ENCODE measurements around the gene TMEM168.
A peak's percentile ranks its signal among the peaks of the same experiment; 100 is the strongest.

TMEM168 gene

DNA sequence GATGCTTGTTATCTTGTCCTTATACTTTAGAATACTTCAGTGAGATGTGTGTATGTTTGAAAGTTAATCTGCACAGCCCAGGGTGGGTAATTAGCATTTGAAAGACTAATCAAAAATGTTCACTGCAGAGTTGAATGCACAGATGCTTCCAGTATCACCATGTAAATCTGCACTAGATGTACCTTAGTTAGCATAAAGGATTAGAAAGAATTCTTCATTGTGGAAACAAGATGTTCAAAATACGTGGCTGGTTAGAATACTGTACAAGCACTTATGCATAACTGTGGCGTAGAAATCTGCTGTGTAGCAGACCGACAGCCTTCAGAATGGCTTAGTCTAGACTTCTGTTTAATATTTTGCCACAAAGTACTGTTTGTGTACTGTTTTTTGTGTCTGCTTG is 2.2 kb upstream of the TMEM168 start:
- in situ Hi-C loops (cut with MboI; ENCODE audit: low pct_unique_long_range_greater_than_20kb, low sequenced_read_pairs, unreplicated experiment) = no loop called here
- TF ChIP-seq, protein P1, sequence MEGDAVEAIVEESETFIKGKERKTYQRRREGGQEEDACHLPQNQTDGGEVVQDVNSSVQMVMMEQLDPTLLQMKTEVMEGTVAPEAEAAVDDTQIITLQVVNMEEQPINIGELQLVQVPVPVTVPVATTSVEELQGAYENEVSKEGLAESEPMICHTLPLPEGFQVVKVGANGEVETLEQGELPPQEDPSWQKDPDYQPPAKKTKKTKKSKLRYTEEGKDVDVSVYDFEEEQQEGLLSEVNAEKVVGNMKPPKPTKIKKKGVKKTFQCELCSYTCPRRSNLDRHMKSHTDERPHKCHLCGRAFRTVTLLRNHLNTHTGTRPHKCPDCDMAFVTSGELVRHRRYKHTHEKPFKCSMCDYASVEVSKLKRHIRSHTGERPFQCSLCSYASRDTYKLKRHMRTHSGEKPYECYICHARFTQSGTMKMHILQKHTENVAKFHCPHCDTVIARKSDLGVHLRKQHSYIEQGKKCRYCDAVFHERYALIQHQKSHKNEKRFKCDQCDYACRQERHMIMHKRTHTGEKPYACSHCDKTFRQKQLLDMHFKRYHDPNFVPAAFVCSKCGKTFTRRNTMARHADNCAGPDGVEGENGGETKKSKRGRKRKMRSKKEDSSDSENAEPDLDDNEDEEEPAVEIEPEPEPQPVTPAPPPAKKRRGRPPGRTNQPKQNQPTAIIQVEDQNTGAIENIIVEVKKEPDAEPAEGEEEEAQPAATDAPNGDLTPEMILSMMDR (IDR thresholded peaks at IDR 0.05; ENCODE audit: extremely low read depth, insufficient read depth, missing control alignments) = no peak
- DNase-seq (ENCODE audit: low spot score) = no peak

DNA sequence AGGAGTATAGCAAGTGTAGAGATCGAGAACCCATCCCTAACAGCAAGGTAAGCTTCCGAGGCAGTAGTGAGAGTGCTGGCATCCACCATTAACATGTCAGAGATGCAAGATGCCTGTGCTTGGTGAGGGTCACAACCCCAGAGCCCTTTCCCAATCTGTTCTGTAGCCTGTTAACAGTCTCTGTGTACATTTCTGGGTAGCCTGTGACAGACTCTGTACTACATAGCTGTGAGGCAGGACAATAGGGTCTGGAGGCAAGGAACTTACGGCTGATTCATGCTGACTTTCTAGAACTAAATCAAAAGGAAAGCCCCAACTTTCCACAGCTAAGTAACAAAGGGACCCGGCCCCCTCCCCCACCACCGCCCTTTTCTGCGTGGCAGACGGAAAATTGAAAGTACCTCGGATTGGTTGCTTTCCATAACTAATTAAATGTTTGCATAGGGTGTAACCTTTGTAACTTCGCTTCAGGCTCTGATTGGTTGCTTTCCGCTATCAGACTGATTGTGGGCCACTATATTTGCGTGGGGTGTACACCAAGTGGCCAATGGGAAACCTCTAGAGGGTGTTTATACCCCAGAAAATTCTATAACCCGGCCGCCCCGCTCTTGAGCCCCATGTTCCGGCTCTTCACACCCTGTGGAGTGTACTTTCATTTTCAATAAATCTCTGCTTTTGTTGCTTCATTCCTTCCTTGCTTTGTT is 1.4 kb upstream of the TMEM168 start:
- DNase-seq (ENCODE audit: low spot score) = no peak

GRCh38 chr7:112790586-112791003 is 402 bp upstream of the TMEM168 start:
- in situ Hi-C loops (cut with MboI; ENCODE audit: low pct_unique_long_range_greater_than_20kb, low sequenced_read_pairs, unreplicated experiment) = no loop called here
- peak; percentile 74 for DNase-seq (ENCODE audit: low spot score)
- TF ChIP-seq, protein P1 (IDR thresholded peaks at IDR 0.05; ENCODE audit: extremely low read depth, insufficient read depth, missing control alignments) = no peak

More for the DNA sequence above, 1.4 kb upstream of the TMEM168 start:
- TF ChIP-seq, protein P1 (IDR thresholded peaks at IDR 0.05; ENCODE audit: extremely low read depth, insufficient read depth, missing control alignments) = no peak
- in situ Hi-C loops (cut with MboI; ENCODE audit: low pct_unique_long_range_greater_than_20kb, low sequenced_read_pairs, unreplicated experiment) = no loop called here

DNA sequence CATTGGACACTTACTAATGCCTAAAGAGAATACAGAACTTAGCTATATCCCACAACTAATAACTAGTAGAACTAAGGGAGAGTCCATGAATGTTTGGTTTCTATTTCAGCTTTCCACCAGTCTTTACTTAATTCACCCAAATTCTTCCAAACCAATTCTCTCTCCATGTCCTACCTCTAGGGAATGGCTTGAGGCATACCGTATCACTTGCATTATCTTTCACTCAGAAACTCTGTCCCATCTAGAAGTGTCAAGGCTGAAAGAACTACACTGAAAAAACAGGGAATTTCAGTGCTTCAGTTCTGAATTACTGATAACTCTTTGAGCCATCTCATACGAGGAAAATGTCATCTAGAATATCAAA is 758 bp downstream of the TMEM168 start:
- peak; percentile 23 for DNase-seq (ENCODE audit: low spot score)
- in situ Hi-C loops (cut with MboI; ENCODE audit: low pct_unique_long_range_greater_than_20kb, low sequenced_read_pairs, unreplicated experiment) = no loop called here
- TF ChIP-seq, protein P1 (IDR thresholded peaks at IDR 0.05; ENCODE audit: extremely low read depth, insufficient read depth, missing control alignments) = no peak

DNA sequence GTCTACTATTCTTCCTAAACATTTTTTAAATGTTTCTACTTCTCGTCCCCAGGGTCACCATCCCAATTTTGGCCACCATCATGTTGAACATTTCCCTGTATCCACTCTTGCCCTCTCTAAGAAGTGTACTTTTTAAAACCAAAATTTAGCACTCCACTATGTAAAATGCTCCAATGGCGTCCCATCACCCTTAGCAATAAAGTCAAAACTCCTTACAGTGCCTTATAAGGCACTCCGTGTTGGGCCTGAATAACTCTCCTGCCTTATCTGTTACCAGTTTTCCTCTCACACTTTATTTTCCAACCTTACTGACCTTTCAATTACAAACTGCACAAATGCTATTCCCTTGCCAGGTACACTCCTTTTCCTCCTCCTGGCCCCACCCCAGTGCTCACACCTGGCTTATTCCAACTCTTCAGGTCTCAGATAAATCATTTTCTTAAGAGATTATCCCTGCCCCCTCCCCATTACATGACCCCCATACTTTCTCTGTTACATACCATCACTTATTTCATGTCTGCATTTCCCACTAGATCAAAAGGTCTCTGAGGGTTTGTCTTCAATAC is 1.3 kb downstream of the TMEM168 start:
- in situ Hi-C loops (cut with MboI; ENCODE audit: low pct_unique_long_range_greater_than_20kb, low sequenced_read_pairs, unreplicated experiment) = no loop called here
- no peak for DNase-seq (ENCODE audit: low spot score)
- TF ChIP-seq, protein P1 (IDR thresholded peaks at IDR 0.05; ENCODE audit: extremely low read depth, insufficient read depth, missing control alignments) = no peak

- in situ Hi-C loops (cut with MboI; ENCODE audit: low pct_unique_long_range_greater_than_20kb, low sequenced_read_pairs, unreplicated experiment) = no loop called here
- no peak for DNase-seq (ENCODE audit: low spot score)
- TF ChIP-seq, protein P1 (IDR thresholded peaks at IDR 0.05; ENCODE audit: extremely low read depth, insufficient read depth, missing control alignments) = no peak
Observed at GRCh38 chr7:112784603-112785002, 5.6 kb downstream of the TMEM168 start.
